NCI-H1092 treated with DMSO at 0.1 percent for 48 hours (cell line): Measurements from ENCODE around the gene OPN1MW2.
"Not testable (repeated sequence)": the region's sequence is repeated elsewhere in the genome, so short reads cannot be mapped to it uniquely, and the experiment has no call there.

Experiments
- DNase-seq: peaks from one replicate; lab custom pipeline; 2025; lab: John Stamatoyannopoulos, UW

Gene OPN1MW2

GRCh38 chrX:154269245-154269644 is 49.7 kb downstream of the OPN1MW2 start:
- DNase-seq, result not testable (repeated sequence)
